GM19025 (cell line): Measurements from ENCODE around the gene PLCH1.

ENCODE experiments used
- ATAC-seq: cut with Tn5 transposase; IDR thresholded peaks from one replicate; pipeline ENCODE4 v1.9.1; 2021; ENCODE audit warnings: mild to moderate bottlenecking, low read depth, moderate library complexity; ENCODE audit not compliant: unreplicated experiment

PLCH1 gene

DNA sequence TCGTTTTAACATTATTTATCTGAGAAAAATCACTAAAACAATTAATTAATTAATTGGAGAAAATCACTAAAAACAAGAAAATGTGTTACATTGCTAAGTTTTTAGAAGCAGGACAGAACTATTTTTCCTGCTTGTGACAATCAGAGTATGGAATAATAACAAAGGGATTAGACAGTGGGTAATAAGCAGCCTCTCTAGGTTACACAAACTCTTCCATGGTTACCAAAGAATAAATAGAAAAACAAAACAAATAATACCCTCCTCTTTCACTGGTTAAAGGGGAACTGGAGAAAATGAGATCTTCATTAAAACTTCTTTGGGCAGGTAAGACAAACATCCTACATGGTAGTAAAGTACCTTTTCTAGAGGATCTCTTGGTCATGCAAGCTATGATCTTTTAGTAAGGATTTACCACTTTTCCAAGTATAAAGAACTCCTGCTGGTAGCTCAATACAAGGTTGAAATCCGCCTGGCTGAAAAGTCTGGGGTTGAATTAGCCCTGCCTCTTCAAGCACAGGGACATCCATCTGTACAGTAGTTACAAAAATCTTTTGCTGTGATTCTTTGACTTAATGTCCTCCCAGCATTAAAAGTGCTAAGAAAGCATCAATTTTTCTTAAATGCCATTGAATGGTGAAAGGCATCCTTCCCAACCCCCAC lies 2.5 kb upstream of the PLCH1 start:
- no peak for ATAC-seq

- ATAC-seq = no peak
Observed at GRCh38 chr3:155746703-155747102, 1.8 kb upstream of the PLCH1 start.

GRCh38 chr3:155745795-155746550 lies 1.1 kb upstream of the PLCH1 start:
- ATAC-seq = no peak

DNA sequence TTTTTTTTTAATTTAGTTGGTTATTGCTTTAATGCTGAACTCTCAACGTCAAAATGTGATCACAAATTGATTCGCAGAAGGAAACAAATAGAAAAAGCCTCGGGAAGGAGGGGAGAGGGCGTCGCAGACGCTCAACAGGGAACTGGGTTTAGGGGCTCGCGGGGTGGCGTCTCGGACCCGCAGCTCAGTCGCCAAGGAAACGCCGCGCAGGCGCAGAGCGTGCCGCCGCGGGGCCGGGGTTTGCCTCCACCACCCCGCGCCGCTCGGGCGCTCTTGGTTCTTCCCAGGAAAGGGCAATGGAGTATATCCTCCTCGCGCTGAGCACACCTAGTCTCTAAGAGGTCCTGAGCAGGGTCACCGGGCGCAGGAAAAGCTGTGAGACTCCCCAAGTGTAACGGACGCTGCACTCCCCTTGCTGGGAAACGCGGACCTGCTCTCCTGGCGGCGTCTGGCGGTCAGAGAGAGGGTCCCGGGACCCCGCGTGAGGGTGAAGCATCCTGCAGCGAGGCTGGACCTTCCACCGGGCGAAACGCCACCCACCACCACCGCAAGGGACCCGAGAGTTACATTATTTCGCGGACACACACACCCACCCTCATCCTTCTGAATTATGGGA lies 753 bp downstream of the PLCH1 start:
- ATAC-seq = peak; percentile 19

DNA sequence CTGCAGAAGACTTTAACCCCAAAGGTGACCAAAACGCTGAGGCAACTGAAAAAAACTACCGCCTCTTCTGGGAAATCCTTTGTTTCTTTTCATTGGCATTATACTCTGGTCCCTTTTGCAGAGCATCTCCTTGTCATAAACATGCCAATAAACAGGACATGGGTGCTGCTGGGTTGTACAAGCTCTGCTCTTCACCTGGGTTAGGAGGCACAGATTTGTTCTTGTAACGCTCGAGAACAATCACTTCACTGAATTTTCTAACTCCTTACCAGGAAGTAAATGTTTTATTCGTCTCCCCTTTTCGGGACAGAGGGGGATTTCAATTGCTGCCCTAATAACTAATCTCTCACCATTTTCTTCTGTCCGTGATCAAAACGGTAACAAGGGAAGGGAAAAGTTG lies 1.3 kb downstream of the PLCH1 start:
- no peak for ATAC-seq

GRCh38 chr3:155742349-155742965 lies 2.4 kb downstream of the PLCH1 start:
- no peak for ATAC-seq

DNA sequence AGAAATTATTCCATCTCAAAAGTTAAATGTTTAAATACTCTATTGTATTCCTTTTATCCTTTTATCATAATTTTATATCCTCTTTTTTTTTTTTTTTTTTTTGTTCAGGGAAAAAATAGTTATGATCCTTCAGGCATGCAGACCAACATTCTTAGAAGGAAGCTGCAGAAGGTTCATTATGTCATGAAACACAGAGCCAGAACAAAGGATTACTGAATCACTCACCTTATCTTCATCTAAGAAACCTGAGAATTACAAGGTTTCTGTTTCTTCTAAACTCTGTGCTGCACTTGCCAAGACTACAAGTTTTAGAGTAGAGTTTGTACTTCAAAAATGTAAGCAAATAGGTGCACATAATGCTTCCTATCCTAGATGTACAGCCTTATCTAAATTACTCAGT lies 3.3 kb downstream of the PLCH1 start:
- no peak for ATAC-seq

GRCh38 chr3:155741101-155741500 lies 3.8 kb downstream of the PLCH1 start:
- ATAC-seq = no peak

DNA sequence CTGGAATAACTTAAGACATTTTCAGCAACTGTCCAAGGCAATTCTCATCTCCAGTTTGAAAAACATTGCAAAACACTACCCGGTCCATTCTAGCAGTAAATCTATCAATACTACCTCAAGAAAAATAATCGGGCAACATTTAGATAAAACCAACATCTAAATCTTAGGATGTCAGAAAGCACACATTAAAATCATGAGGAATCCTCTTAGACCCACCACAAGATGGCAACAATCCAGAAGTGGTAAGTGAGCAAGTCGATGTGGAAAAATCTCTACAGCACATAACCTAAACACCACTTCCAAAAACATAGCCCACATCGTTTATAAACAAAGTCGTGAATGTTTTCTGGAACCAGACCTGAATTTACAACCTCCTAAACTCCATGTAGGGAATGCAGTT lies 5.7 kb downstream of the PLCH1 start:
- ATAC-seq = no peak

DNA sequence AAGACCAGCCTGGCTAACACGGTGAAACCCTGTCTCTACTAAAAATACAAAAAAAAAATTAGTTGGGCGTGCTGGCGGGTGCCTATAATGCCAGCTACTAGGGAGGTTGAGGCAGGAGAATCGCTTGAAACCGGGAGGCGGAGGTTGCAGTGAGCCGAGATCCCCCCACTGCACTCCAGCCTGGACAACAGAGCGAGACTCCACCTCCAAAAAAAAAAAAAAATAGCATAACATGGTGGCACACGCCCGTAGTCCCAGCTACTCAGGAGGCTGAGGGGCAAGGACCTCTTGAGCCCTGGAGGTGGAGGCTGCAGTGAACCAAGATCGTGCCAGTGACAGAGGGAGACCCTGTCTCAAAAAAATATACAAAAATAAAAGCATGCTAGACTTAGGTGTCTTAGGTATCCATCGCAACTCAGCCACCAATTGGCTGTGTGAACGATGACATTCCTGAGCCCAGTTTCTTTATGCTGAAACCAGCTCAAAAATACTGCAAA lies 6.2 kb downstream of the PLCH1 start:
- ATAC-seq = no peak

GRCh38 chr3:155737844-155738460 lies 6.9 kb downstream of the PLCH1 start:
- ATAC-seq = peak; percentile 92

DNA sequence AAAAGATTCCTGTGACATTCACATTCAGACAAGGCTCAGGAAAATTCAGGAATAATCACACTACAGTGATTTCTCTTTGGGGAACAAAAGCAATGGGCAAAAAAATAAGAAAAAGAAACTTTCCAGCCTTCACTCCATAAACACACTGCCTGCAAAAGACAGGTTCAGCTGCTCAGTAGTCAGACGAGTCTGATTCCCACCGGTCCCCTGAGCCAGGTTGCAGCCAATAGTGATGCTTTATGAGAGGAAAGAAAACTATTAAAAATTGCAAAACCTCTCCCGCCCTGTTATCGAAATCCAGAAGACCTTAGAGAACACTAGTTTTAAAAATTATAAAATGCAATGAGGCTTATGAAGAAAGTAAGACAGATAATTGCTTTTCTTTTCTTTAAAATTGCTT lies 8.5 kb downstream of the PLCH1 start:
- ATAC-seq = no peak

GRCh38 chr3:155730843-155731242 lies 14.0 kb downstream of the PLCH1 start:
- ATAC-seq = no peak

DNA sequence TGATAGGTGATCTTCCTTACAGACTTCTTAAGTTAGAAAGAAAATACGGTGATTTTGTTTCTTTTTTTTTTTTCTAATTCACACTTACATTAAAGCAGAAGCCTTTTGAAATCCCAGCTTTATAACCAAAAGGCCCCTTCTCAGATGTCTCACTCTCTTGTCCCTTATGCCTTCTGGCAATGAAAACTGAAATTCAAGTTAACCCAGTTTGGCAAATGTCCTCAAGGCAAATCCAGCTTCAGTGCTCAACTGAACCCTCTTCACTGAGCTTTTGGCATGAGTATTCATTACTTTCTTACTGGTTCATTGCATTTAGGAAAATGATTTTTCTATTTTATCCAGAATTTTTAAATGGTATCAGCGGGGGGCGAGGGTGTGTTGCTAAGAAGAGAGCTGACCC lies 17.0 kb downstream of the PLCH1 start:
- no peak for ATAC-seq

DNA sequence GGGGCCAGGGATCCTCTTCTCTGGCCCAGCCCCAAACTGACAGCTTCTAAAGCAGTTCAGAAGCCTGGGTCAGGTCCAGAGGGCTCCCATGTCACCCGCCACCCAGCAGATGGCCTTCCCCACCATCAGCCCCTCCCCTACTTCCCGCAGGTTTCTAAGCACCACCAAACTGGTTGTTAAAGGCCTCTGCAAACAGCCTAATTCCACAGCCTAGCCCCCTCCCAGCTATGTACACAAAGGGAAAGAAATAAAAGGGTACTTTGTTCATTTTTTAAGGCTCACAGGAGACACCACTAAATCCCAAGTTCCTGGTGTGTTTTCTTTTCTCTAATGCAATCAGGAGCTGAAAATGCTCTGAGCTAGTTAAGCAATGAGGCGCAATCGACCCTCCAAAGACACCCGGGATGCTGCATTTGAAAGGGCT lies 30.6 kb downstream of the PLCH1 start:
- ATAC-seq = no peak

- ATAC-seq = peak; percentile 95
Observed at GRCh38 chr3:155712008-155712407, 32.9 kb downstream of the PLCH1 start.

- no peak for ATAC-seq
Observed at GRCh38 chr3:155704771-155705559, 39.9 kb downstream of the PLCH1 start.

DNA sequence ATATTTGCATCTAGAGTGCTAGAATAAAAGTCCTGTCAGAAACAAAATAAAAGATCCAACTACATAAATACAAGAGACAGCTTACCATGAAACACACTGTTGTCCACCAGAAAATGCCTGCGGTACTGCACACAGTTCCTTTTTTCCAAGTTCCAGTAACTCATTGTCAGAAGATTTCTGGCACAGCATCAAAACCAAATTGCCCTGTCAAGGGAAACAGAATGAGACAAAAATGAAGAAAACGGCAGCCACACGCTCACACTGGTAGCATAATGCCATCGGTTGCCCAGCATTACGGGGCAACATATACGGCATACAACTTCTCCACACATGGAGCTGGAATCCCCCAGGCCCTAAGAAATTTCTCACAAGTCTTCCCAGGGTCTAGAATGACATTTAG lies 40.8 kb downstream of the PLCH1 start:
- no peak for ATAC-seq

GRCh38 chr3:155702745-155703591 lies 41.9 kb downstream of the PLCH1 start:
- no peak for ATAC-seq
